HS-5 (cell line): Measurements from ENCODE around the gene RIC8B.
"Not testable (repeated sequence)": the region's sequence is repeated elsewhere in the genome, so short reads cannot be mapped to it uniquely, and the experiment has no call there.

Experiments used
- DNase-seq: peaks from one replicate; pipeline ENCODE4 v3.0.0-alpha.2; 2012; ENCODE audit warnings: low read depth

Gene RIC8B, protein sequence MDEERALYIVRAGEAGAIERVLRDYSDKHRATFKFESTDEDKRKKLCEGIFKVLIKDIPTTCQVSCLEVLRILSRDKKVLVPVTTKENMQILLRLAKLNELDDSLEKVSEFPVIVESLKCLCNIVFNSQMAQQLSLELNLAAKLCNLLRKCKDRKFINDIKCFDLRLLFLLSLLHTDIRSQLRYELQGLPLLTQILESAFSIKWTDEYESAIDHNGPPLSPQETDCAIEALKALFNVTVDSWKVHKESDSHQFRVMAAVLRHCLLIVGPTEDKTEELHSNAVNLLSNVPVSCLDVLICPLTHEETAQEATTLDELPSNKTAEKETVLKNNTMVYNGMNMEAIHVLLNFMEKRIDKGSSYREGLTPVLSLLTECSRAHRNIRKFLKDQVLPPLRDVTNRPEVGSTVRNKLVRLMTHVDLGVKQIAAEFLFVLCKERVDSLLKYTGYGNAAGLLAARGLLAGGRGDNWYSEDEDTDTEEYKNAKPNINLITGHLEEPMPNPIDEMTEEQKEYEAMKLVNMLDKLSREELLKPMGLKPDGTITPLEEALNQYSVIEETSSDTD

DNA sequence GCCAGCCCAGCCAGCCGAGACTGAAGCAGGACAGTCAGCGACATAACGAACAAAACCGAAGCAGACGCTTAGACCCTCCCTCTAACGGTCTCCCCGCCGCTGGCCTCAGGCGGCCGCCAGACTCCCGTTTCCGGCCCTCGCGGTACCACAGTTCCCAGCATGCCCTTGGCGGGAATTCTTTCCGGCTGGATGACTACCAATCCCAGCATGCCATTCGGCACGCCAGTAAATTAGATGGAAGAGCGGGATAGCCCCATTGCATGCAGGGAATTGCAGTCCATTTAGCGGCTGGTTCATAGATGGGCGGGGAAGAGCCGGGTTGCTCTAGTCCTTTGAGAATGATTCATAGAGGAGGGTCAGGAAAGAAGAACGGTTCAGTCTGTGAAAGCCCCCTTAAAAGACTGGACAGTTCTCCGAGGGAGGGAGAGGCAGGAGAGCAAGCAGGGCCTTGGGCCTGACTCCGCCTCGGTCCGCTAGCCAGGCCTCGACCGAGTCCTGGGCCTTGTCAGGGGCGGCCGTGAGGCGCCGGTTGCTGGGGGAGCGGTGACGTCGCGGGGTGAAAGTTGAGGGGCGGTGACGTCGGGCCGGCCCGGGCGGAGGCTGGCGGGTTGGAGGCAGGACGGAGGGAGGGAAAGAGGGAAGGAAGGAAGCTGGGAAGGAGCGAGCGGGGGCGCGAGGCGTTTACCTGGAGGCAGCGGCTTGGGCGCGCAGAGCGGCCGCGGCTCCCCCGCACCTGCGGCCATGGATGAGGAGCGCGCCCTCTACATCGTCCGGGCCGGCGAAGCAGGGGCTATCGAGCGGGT, at the start of gene RIC8B:
TSS of gene RIC8B (plus strand) at position 678 of the 803 bp plus-strand sequence. CDS start at position 742, 64 bp downstream.
- DNase-seq, result peak; percentile 96

DNA sequence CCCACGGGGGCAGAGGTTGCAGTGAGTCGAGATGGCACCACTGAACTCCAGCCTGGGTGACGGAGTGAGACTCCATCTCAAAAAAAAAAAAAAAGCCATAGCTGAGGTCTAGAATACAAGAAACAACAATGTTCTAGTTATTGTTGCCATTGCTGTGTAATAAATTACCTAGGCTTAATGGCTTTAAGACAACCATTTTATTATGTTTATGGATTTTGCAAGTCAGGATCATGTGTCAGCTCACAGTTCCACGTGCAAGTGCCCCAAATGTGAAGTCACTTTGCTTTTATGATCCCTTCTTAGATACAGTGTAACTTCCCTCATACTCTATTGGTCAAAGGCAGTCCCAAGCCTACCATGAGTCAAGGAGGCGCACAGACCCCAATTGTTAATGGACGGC, 49.5 kb upstream of the RIC8B start:
- DNase-seq, result no peak

DNA sequence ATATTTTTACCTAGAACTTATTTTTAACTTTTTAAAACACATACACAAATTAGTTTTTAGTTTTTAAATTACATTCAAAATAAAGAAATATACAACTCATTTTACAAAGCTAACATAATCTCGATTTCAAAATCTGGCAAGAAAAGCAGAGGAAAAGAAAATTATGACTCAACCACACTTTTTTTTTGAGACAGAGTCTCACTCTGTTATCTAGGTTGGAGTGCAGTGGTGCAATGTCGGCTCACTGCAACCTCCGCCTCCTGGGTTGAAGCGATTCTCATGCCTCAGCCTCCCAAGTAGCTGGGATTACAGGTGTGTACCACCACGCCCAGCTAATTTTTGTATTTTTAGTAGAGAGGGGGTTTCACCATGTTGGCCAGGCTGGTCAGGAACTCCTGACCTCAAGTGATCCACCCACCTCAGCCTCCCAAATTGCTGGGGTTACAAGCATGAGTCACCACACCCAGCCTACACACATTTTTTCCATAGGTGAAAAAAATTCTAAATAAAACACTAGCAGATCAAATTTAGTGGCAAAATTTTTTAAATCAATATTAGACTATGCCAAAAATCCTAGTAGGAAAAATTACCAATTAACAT, 47.8 kb upstream of the RIC8B start:
- not testable (repeated sequence) for DNase-seq

DNA sequence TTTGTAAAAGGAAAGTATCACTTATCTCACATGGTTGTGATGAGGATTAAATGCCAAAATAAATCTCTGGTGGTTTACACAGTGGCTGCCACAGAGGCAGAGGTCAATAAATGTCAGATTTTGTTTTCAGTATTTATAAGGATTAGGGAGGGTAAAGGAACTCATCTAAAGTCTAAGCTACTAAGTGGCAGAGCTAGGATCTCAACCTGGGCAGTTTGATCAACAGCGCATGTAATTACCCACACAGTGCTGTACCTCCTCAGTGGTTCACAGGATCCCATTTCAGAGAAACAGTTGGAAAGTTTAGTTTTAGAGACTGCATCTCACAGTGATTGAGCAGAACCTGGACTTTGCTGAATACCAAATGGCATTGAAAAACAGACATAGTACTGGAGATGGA, 44.9 kb upstream of the RIC8B start:
- DNase-seq, result no peak

DNA sequence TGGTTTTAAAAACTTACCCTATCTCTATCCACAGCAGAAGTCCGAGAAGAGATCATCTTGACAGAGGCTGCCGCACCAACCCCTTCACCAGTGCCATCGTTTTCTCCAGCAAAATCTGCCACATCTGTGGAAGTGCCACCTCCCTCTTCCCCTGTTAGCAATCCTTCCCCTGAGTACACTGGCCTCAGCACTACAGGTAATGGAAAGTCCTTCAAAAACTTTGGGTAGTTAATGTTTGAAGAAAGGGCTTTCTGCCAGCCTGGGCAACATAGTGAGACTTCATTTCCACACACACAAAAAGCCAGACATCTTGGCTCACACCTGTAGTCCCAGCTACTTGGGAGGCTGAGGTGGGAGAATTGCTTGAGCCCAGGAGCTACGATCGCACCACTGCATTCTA, 41.6 kb upstream of the RIC8B start:
- no peak for DNase-seq

DNA sequence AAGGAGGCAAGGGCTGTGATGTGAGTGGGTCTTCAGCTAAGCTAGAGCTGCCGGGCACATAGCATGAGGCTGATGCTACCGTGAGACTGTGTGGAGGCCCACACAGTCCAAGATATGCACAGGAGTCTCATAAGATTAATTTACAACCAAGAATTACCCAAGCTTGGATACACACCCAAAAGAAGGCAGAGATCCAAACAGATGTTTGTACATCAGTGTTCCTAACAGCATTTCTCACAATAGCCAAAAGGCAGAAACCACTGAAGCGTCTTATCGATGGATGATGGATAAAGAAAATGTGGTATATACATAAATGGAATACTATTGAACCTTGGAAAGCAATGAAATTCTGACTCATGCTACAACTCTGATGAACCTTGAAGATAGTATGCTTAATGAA, 40.8 kb upstream of the RIC8B start:
- no peak for DNase-seq

DNA sequence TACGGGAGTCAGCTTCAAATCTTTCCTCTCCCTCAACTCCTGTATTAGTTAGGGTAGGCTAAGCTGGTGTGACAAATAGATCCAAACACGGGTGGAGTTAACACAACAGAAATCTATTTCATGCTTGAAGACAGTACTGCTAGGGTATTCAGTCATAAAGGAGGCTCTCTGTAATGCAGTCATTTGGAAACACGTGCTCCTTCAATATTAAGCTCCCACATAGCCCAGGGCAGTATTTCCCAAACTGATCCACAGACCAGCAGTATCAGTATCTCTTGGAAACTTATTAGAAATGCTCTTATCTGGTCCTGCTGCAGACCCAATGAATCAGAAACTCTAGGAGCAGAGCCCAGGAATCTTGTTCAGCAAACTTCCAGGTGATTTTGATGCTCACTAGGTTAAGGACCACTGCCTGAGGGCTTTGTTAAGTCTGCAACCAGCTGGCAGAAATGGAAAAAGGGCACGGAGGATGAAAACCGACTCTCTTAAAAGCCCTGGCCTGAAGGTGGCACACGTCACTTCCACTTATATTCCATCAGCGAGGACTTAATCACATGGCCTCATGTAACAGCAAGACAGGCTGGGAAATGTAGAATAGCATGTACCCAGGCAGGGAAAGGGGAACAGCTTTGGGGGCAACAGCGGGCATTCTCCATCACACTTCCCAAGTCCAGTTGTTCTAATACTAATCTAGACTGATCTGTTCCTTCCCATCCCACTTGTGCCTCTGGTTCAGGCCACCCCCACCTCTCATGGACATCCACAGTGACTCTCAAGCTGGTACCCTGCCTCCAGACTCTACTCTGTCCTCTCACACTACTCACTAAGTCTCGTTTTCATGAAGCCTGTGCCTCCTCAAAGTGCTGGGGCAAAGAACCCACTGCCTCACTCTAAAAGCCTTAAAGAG, 38.2 kb upstream of the RIC8B start:
- DNase-seq, result no peak

DNA sequence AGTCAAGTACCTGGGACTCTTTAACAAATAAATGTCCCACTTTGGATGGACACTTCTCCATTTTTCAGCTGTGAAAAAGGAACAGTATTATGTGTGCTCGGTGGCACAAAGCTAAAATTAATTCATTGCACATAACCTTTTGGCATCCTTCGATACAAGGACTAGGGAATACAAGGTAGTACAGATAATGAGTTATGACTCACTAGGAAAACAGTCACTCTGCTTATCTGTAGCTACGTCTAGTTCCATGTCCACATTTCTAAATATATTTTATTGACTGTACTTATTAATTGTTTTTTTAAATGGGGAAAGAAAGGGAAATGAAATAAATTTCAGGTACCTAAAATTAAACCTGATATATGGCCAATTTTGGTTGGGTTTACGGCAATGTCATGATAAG, 35.2 kb upstream of the RIC8B start:
- no peak for DNase-seq

DNA sequence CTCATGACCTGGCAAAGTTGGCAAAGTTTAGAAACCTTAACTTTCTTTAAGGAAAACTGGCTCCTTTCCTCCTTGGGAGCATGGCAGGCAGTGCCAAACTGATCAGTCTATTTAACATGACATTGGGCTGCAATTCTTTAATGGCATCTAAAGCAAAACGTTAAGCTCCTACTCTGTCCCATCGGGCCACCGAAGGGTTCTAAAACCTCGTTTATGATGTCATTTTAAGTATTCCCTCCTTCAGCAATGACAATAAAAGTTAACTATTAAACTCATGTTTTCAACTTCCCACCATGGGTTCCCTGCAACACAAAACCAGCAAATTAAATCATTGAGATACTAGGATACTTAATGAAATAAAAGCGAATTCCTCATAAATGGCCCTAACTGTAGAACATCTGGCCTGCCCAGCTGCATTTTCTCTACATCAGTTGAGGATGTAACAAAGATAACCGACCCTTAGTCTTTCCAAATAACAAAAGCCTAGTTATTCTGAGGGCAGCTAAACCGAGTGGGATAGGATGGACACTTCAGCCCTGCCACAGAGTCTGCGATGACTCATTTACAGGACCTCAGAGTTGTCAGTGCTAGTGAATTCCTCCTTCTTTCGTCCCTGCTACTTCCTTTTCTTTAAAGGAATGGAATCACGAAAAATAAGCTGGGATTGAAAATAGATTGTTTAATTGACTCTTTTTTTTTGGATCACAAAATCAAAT, 34.5 kb upstream of the RIC8B start:
- no peak for DNase-seq

DNA sequence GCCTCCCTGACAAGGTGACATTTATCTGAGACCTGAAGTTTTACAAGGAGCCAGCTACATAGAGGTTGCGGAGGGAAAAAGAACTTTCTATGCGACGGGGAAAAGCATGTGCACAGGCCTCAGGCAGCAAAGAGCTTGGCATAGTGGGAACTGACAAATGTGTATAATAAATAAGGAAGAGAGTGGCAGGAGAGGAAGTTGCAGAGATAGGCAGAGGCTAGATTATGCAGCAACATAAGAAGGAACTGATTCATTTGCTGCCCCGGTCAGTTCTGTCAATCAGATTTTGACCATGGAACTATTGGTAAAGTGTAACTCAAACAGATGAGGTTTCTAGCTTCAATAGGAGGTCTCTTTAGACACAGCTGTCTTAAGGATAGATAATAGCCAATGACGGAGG, 33.7 kb upstream of the RIC8B start:
- no peak for DNase-seq

DNA sequence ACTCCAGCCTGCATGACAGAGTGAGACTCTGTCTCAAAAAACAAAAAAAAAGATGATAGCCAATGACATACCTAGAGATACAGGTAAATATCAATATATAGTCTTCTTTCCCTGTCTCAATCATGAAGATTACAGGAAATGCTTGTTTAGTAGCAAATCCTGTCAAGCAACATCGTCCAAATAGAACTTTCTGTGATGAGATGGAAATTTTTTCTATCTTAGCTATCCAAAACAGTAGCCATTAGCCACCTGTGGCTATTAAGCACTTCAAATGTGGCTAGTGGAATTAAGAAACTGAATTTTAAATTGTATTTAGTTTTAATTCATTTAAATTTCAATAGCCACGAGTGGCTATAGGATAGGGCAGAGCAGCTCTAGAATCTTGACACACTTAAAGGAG, 33.2 kb upstream of the RIC8B start:
- DNase-seq, result no peak

DNA sequence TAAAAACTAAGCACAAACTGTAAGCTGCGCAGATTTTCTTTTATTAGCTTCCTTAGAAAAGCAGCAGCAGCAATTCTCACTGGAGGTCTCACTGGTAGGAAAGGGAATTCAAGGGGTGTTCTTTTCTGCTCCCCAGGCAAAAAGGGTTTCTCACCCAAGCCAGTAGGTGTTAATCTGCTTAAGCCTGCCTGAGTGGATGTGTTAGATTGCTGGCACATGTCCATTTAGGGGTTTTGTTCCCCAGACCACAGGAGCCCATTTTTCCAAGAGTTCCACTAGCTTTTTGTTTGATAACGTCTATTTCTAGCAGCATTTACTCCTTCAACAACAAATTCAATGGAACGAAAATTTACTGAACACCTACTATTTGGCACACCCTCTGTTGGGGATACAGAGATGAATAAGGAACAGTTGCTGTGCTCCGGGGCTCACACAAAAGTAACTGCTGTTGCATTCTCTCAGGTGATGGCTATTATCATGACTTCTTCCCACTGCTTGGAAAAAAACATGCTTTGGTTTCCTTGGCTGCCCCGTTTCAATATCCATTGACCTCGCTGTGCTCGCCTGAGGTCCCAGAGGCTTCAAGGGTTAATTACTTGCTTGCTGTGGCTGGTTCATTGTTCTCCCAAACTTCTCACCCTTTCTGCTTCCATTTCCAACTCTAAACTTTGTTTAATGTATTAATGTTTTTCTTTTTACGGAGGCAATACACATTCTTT, 31.1 kb upstream of the RIC8B start:
- DNase-seq, result no peak

DNA sequence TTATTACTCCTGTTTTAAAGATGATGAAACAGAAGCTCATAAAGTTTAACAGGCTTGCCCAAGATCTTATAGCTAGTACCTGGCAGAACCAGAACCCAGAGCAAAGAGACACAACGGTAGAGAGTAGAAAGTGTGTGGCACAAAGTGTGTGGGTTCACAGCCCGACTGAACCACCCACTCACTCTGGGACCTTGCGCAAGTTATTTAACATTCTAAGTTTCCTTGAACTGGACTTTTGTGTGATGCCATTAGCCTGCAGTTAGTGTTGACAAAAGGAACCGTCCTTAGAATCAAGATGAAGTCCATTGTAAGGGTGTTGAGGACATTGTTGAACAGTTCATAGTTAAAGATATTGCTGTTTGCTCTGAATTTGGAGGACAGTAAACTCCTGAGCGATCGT, 29.9 kb upstream of the RIC8B start:
- no peak for DNase-seq

DNA sequence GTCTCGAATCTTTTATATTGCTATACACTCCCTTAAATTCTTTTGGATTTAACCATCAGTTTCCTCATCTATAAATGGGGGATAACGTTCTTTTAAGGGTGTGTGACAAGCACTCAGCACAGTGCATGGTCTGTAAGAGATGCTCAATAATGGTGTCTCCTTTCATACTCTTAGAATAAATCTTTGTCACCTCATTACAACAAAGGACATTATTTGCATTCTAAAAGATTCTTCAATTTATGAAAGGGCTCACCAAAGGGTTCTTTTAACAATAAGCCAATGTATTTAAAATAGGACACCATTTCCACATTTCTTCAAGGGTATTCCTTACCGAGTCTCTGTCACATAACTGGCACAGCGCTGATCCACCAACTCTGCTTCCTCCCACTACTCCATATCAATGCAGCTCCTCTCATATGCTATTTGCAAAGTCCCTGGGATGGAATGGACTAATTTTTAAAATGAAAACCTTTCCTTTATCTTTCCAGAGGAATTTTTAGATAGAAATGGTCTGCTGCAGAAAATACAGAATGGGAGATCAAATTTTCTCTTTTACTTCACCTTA, 29.2 kb upstream of the RIC8B start:
- DNase-seq, result no peak

DNA sequence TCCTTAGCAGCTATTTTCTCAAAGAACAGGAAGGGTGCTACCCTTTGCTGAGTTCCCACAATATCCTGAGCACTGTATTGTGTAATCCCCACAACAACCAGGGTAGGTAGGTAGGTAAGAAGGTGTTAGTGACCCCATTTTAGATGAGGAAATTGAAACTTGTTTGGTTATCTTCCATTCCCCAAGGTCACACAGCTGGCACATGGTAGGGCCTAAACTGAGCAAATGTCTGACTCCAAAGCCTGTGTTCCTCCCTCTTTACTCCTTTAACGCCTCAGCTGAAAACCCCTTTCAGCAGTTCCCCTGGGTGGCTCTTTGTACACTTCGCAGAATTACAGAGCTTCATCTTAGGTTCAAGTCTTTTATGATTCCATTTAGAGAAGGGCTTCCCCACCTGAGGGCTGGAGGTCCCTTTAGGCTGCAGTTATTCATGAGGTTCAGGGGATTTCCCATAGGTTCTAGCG, 26.5 kb upstream of the RIC8B start:
- DNase-seq, result no peak

DNA sequence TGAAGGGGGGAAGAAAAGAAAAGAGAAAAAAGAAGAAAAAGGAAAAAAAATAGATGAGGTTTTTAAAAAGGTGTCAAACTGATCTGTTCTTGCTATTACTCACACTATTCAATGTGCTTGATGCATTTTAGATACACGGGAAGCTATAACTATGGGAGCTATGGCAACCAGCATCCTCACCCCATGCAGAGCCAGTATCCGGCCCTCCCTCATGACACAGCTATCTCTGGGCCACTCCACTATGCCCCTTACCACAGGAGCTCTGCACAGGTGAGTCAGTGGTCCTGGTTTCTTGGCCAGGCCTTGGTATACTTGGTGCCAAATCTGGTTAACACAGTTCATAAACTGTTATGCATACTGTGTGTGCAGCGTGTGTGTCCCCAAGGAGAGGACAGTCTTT, 24.0 kb upstream of the RIC8B start:
- no peak for DNase-seq

DNA sequence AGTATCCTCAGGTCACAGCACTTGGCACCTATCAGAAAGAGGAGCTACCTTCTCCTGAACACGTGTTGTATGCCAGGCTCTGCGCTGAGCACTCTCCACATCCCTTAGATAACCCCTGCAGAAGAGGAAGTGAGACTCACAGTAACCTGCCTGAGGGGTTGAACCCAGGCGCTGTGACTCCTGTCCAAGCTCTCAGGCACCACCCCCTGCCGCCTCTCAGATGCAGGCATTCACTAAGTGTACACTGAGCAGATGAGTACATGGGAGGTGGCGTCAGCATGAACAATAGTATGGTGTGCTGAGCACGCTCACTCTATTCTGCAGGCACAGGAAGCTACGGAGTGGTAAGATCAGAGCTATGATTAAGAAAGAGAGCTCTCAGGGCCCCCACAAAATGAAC, 21.0 kb upstream of the RIC8B start:
- no peak for DNase-seq

DNA sequence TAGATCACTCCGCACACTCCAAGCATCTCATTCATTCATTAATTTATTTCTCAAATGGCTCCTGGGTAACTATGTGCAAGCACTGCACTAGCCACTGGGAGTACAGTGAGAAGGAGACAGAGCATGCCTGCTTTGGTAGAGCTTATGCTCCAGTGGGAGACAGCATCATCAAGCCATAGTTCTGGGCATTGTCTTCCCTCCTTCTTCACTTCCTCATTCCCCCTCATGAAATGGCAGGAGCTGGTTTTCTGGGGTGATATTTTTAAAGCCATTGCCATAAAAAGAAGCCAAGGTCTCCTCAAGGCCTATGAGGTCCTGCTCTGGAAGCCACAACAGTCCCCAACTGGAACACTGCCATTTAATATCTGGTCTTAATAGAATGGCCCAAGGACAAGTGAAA, 20.2 kb upstream of the RIC8B start:
- no peak for DNase-seq

DNA sequence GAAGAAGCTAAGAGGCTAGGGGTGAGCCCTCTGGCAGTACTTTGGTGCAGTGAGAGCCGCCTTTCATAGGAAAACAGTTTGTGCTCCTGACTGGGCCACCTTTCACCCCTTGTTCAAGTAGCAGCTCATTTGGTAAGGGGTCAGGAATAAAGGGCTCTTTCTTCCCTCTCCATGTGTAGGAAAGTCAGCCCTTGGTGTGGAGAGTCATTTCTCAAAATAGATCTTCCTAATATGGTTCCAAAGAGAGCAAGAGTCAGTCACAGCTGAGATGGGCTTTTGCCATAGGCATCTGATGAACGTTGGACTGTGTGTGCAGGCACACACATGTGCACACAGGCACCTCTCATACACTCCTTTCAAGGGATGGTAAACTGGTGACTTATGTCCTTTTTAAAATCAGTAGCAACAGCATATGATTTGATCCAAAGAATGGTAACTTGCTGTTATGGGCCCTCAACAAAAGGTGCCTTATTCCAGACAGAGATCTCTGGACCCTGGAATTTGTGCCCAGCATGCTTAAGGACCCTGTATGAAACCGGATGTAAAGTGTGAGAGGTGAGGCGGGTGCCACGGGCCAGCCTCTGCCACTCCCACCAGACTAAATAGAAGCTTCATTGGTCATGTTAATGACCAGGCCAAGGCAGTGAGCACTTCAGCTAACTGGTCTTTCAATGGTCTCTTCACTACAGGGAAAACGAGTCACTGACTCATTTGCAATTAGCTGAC, 16.7 kb upstream of the RIC8B start:
- no peak for DNase-seq
